Stimulated activated CD8-positive, alpha-beta memory T cell treated with anti-CD3 and anti-CD28 coated beads, Interleukin-15, amount 100 ng/mL, for 24 hours (primary cell): Measurements from ENCODE around the gene DENND5A.
"Not testable (repeated sequence)": the region's sequence is repeated elsewhere in the genome, so short reads cannot be mapped to it uniquely, and the experiment has no call there.

ENCODE experiments used
- DNase-seq: peaks from one replicate; pipeline ENCODE4 v3.0.0-alpha.2; 2020; ENCODE audit warnings: low read depth

DENND5A gene

GRCh38 chr11:9210922-9211320, 54.2 kb downstream of the DENND5A start:
- DNase-seq = no peak

GRCh38 chr11:9210224-9210921, 54.8 kb downstream of the DENND5A start:
- no peak for DNase-seq

- not testable (repeated sequence) for DNase-seq
Measured at GRCh38 chr11:9209604-9210003, 55.5 kb downstream of the DENND5A start.

GRCh38 chr11:9208726-9209501, 56.2 kb downstream of the DENND5A start:
- DNase-seq = no peak

- DNase-seq = no peak
Measured at GRCh38 chr11:9207229-9207628, 57.9 kb downstream of the DENND5A start.

- no peak for DNase-seq
Measured at GRCh38 chr11:9206496-9206895, 58.7 kb downstream of the DENND5A start.

- no peak for DNase-seq
Measured at GRCh38 chr11:9203691-9204311, 61.3 kb downstream of the DENND5A start.

GRCh38 chr11:9201372-9202162, 63.6 kb downstream of the DENND5A start:
- DNase-seq = no peak

GRCh38 chr11:9200471-9200870, 64.7 kb downstream of the DENND5A start:
- DNase-seq = no peak

GRCh38 chr11:9193316-9193715, 71.8 kb downstream of the DENND5A start:
- no peak for DNase-seq

- DNase-seq = no peak
Measured at GRCh38 chr11:9192561-9192960, 72.6 kb downstream of the DENND5A start.

- DNase-seq = not testable (repeated sequence)
Measured at GRCh38 chr11:9190326-9191016, 74.7 kb downstream of the DENND5A start.

GRCh38 chr11:9188860-9189259, 76.3 kb downstream of the DENND5A start:
- not testable (repeated sequence) for DNase-seq

GRCh38 chr11:9187616-9188015, 77.5 kb downstream of the DENND5A start:
- no peak for DNase-seq

- DNase-seq = no peak
Measured at GRCh38 chr11:9184516-9184915, 80.6 kb downstream of the DENND5A start.

GRCh38 chr11:9182180-9182871, 82.8 kb downstream of the DENND5A start:
- DNase-seq = no peak

- DNase-seq = no peak
Measured at GRCh38 chr11:9180784-9181183, 84.4 kb downstream of the DENND5A start.

- DNase-seq = no peak
Measured at GRCh38 chr11:9179141-9179540, 86.0 kb downstream of the DENND5A start.

- DNase-seq = no peak
Measured at GRCh38 chr11:9178716-9179115, 86.4 kb downstream of the DENND5A start.

GRCh38 chr11:9177438-9178091, 87.6 kb downstream of the DENND5A start:
- no peak for DNase-seq
